Spleen (tissue), 11 donors: ENCODE data around the gene MDFI. TPM values are rescaled to one million over a fixed set of nuclear protein-coding genes. Genes with fewer than 3 reads are reported as not detected.
"Not testable (repeated sequence)": the region's sequence is repeated elsewhere in the genome, so short reads cannot be mapped to it uniquely, and the experiment has no call there.

Source experiments
- DNase-seq: peaks from one replicate; pipeline ENCODE4 v3.0.0-alpha.2; 2020
- H3K27ac ChIP-seq, 8 donors: fragments of 200-600 bp; sonication (generic) in 7 of 8; 1 replicate in 4 of 8; 2 replicates in 4 of 8; pipeline versions ENCODE4 v1.5.0 to v1.8.0; 2016 to 2021; ENCODE audit warnings: inconsistent platforms in 4 of 8, mild to moderate bottlenecking in 4 of 8, moderate library complexity in 1 of 8
- H3K27me3 ChIP-seq, 7 donors: fragments of 200-600 bp; sonication (generic) in 6 of 7; replicated peaks in 1 of 7; 1 replicate in 4 of 7; 2 replicates in 3 of 7; pipeline versions ENCODE4 v1.5.0 to v1.8.0; 2016 to 2021; ENCODE audit warnings: inconsistent platforms in 3 of 7, mild to moderate bottlenecking in 1 of 7
- H3K36me3 ChIP-seq, 6 donors: fragments of 200-600 bp; sonication (generic) in 5 of 6; 1 replicate in 4 of 6; 2 replicates in 2 of 6; pipeline versions ENCODE4 v1.5.0 to v1.8.0; 2016 to 2021; ENCODE audit warnings: inconsistent platforms in 2 of 6
- H3K4me1 ChIP-seq, 6 donors: fragments of 200-600 bp; sonication (generic) in 5 of 6; 1 replicate in 3 of 6; 2 replicates in 3 of 6; pipeline versions ENCODE4 v1.5.0 to v1.8.0; 2016 to 2021; ENCODE audit warnings: inconsistent platforms in 3 of 6
- H3K4me3 ChIP-seq, 8 donors: fragments of 200-600 bp; sonication (generic) in 7 of 8; 1 replicate in 4 of 8; 2 replicates in 4 of 8; pipeline versions ENCODE4 v1.5.0 to v1.8.0; 2016 to 2021; ENCODE audit warnings: inconsistent platforms in 4 of 8, mild to moderate bottlenecking in 4 of 8, moderate library complexity in 2 of 8
- H3K9me3 ChIP-seq, 8 donors: fragments of 200-600 bp; sonication (generic) in 7 of 8; 1 replicate in 4 of 8; 2 replicates in 4 of 8; pipeline versions ENCODE4 v1.5.0 to v1.8.0; 2016 to 2021; ENCODE audit warnings: inconsistent platforms in 4 of 8
- POLR2A ChIP-seq, 3 donors: fragments of 450-650 bp; IDR thresholded peaks; one replicate each; pipeline ENCODE4 v1.5.1; 2017; ENCODE audit warnings: antibody characterized with exemption in 3 of 3, mild to moderate bottlenecking in 1 of 3
- POLR2AphosphoS5 ChIP-seq, 3 donors: sonication (generic); formaldehyde crosslinking; IDR thresholded peaks; one replicate each; pipeline ENCODE4 v1.5.1; 2017; ENCODE audit warnings: antibody characterized with exemption in 3 of 3
- WGBS, 5 donors: extraction: QIAGEN DNeasy Blood & Tissue Kit in 3 of 5; methylation state at CpG; one replicate each; pipeline versions ENCODE4 v1.1.5 to v1.1.7; 2013 to 2018; 5-methylcytosine and 5-hydroxymethylcytosine counted together
- intact Hi-C: fragments of 100-400 bp; cut with DNase I; formaldehyde crosslinking; loops from one replicate; pipeline ENCODE4 v1.15.0; 2023; ENCODE audit warnings: low total_unique reads
- polyA plus RNA-seq, 3 donors: library from polyadenylated mRNA; stranded (reverse); fragments of 200-250 nt; gene quantifications; one replicate each; pipeline ENCODE4 v1.2.1, GENCODE V29; 2013
- total RNA-seq, 7 donors: library from RNA; depleted of rRNA in 3 of 7; stranded (reverse); fragments of >200 nt in 3 of 7; fragmentation: NEBNext Ultra II Directional in 4 of 7; extraction: Animal tissue kit (Norgen Biotek cat#: 25700) in 4 of 7; gene quantifications; one replicate each; pipeline versions ENCODE4 v1.1.0 to v1.2.1, GENCODE V29; 2016 to 2021
- TF ChIP-seq, protein P1 (sequence below), 11 experiments: fragments of 200-600 bp in 7 of 11; fragments of 450-650 bp in 4 of 11; sonication (generic) in 4 of 11; IDR thresholded peaks in 8 of 11; conservative IDR thresholded peaks in 3 of 11; 1 replicate in 7 of 11; 2 replicates in 4 of 11; pipeline versions ENCODE4 v1.4.0 to v1.8.0; 2016 to 2021; ENCODE audit warnings: antibody characterized with exemption in 11 of 11, inconsistent platforms in 4 of 11, mild to moderate bottlenecking in 1 of 11
- donor health status: healthy with polysubstance abuse.
- donor health status: DM: no; HTN: no; CAD: no; lungs with moderate emphysema.
- donor health status: DM: no; HTN: no; CAD: no.
- donor health status: Bipolar disorder and iron deficiency.
- donor health status: healthy.
- donor health status: DM: no; HTN: no; CAD: no.
- donor health status: DM: yes; HTN: yes; CAD: no.

Gene MDFI
- total and polyA plus RNA-seq, 10 donors = 0.28 to 0.82 (median 0.47) TPM; not detected in 5

DNA sequence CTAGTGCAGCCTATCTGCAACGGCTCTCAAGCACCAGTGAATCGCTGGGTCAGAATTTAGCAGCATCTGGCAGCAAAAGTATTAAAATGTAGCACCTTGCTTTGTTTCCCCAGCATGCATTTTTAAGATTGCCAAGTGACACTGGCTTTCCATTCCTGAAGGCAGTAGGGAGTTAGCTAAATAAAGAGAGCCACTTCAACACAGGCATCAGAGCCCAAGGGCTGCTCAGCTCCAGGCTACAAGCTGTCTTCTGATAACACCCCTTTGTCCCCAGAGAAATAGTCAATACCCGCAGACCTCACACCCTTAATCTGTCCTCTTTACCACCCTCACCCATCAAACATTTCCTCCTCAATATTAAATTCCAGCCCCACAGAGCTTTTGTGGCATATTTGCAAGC lies 19.7 kb upstream of the MDFI start:
- H3K4me3 ChIP-seq = no peak overlapping the region
- H3K9me3 ChIP-seq = peaks cover 0 to 25% (median 16%) of the 10 kb centered on the region in 8 donors
- no peak overlapping the region for H3K27ac ChIP-seq
- no peaks in the 10 kb centered on the region for H3K36me3 ChIP-seq
- H3K27me3 ChIP-seq = peaks cover 0 to 10% (median 0%) of the 10 kb centered on the region in 7 donors
- TF ChIP-seq, protein P1, sequence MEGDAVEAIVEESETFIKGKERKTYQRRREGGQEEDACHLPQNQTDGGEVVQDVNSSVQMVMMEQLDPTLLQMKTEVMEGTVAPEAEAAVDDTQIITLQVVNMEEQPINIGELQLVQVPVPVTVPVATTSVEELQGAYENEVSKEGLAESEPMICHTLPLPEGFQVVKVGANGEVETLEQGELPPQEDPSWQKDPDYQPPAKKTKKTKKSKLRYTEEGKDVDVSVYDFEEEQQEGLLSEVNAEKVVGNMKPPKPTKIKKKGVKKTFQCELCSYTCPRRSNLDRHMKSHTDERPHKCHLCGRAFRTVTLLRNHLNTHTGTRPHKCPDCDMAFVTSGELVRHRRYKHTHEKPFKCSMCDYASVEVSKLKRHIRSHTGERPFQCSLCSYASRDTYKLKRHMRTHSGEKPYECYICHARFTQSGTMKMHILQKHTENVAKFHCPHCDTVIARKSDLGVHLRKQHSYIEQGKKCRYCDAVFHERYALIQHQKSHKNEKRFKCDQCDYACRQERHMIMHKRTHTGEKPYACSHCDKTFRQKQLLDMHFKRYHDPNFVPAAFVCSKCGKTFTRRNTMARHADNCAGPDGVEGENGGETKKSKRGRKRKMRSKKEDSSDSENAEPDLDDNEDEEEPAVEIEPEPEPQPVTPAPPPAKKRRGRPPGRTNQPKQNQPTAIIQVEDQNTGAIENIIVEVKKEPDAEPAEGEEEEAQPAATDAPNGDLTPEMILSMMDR (IDR thresholded peaks at IDR 0.05 in 8 of 11, conservative IDR thresholded peaks at IDR 0.05 in 3 of 11) = no peak
- no peak for TF ChIP-seq POLR2AphosphoS5 (IDR thresholded peaks at IDR 0.05)
- 82 to 91% (median 86%) methylated on average over 3 of the region's 3 CpGs for WGBS, 5 donors
- intact Hi-C loops = no loop called here
- DNase-seq = no peak
- H3K4me1 ChIP-seq = no peaks in the 10 kb centered on the region

DNA sequence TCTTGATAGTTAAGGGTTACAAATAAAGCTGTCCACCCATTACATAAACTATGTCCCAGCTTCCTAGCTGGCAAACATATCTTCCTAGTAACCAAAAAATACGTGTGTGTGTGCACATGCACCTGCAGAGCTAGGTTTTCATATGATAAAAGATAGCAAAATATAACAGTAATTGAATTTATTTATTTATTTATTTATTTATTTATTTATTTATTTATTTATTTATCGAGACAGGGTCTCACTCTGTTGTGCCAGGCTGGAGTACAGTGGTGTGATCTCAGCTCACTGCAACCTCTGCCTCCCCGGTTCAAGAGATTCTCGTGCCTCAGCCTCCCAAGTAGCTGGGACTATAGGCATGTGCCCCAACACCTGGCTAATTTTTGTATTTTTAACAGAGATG lies 19.1 kb upstream of the MDFI start:
- intact Hi-C loops, H3K4me1 ChIP-seq, H3K27ac ChIP-seq, H3K4me3 ChIP-seq, H3K36me3 ChIP-seq, DNase-seq: not testable (repeated sequence)
- Histone ChIP-seq H3K27me3 (peaks cover 0 to 14% (median 0%) of the 10 kb centered on the region in 7 donors), H3K9me3 (peaks cover 0 to 22% (median 16%) of the 10 kb centered on the region in 8 donors)
- WGBS, 5 donors = 73 to 92% (median 86%) methylated on average over 4 of the region's 4 CpGs

DNA sequence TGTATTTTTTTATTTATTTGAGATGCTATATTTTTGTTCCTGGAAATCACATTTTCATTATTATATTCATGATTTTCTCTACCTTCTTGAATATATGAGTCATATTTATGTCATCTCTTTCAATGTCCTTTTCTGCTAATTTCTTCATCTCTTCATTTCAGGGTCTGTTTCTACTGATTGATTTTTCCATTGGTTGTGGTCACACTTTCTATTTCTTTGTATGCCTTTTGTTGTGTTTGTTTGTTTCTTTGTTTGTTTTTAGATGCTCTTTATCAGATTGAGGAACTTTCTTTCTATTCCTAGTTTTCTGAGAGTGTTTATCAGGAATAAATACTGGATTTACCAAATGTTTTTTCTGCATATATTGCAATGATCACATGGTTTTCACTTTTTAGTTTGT lies 16.9 kb upstream of the MDFI start:
- no peak for DNase-seq
- H3K4me1 ChIP-seq = peaks cover 0 to 6% (median 0%) of the 10 kb centered on the region in 6 donors
- H3K9me3 ChIP-seq = peaks cover 0 to 22% (median 16%) of the 10 kb centered on the region in 8 donors
- intact Hi-C loops = no loop called here
- no peak for TF ChIP-seq POLR2A (IDR thresholded peaks at IDR 0.05)
- TF ChIP-seq, protein P1 (IDR thresholded peaks at IDR 0.05 in 8 of 11, conservative IDR thresholded peaks at IDR 0.05 in 3 of 11) = no peak
- TF ChIP-seq POLR2AphosphoS5 (IDR thresholded peaks at IDR 0.05) = no peak
- no peak overlapping the region for H3K27ac ChIP-seq
- peaks cover 0 to 19% (median 0%) of the 10 kb centered on the region in 7 donors for H3K27me3 ChIP-seq
- no peak overlapping the region for H3K4me3 ChIP-seq
- H3K36me3 ChIP-seq = no peaks in the 10 kb centered on the region

DNA sequence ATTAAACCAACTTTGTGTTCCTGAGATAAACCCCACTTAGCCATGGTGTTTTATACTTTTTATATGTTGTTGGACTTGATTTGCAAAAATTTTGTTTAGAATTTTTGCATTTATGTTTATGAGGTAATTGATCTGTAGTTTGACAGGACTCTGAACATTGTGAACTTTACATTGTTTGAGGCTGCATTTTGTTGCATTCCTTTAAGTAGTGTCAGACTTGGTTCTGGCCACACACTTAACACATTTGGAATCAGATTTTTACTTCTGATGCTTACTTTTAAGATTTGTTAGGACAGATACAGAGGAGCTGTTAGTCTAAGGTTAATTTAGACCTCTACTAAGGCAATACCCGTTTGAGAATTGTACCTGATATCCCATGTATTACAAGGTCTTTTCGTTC lies 16.5 kb upstream of the MDFI start:
- no peak for TF ChIP-seq POLR2A (IDR thresholded peaks at IDR 0.05)
- no peak for TF ChIP-seq POLR2AphosphoS5 (IDR thresholded peaks at IDR 0.05)
- TF ChIP-seq, protein P1 (IDR thresholded peaks at IDR 0.05 in 8 of 11, conservative IDR thresholded peaks at IDR 0.05 in 3 of 11) = no peak
- Histone ChIP-seq H3K4me1 (peaks cover 0 to 6% (median 0%) of the 10 kb centered on the region in 6 donors), H3K27me3 (peaks cover 0 to 19% (median 0%) of the 10 kb centered on the region in 7 donors), H3K9me3 (peaks cover 0 to 22% (median 16%) of the 10 kb centered on the region in 8 donors), H3K27ac (no peak overlapping the region), H3K36me3 (no peaks in the 10 kb centered on the region), H3K4me3 (no peak overlapping the region)
- WGBS, 5 donors = 57 to 77% (median 62%) methylated on average over 2 of the region's 2 CpGs
- no peak for DNase-seq
- intact Hi-C loops = no loop called here
